GM19328 (cell line): Measurements from ENCODE around the gene GAS5.
"Not testable (repeated sequence)": the region's sequence is repeated elsewhere in the genome, so short reads cannot be mapped to it uniquely, and the experiment has no call there.

Experiments
- ATAC-seq: cut with Tn5 transposase; IDR thresholded peaks from one replicate; pipeline ENCODE4 v1.9.1; 2021; ENCODE audit warnings: mild to moderate bottlenecking, moderate library complexity; ENCODE audit not compliant: unreplicated experiment

GAS5 gene

DNA sequence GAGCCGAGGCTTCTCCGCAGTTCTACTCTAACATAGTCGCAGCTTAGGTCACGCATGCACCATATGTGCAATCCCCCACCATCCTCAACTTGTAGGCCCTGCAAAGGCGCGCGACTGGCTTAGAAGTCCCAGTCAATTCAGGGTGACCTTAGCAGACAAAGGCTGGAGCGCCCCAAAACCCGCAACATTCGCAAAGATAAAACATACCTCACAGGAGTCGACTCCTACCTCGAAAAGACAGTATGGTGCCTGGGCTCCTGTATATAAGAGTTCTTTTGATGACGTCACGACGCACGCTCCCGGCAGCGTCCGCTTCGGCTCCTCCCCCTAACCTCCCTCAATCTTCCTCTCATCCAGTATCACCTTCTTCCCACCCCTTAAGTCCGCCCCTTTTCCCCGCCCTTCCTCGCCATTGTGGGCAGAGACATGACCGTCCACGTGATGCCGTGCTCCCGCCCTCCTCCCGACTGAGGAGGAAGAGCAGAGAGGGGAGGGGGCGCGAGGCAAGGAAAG is at the start of gene GAS5:
Gene GAS5 (minus strand): TSS at position 237 of the 513 bp plus-strand sequence.
- ATAC-seq = peak; percentile 83

DNA sequence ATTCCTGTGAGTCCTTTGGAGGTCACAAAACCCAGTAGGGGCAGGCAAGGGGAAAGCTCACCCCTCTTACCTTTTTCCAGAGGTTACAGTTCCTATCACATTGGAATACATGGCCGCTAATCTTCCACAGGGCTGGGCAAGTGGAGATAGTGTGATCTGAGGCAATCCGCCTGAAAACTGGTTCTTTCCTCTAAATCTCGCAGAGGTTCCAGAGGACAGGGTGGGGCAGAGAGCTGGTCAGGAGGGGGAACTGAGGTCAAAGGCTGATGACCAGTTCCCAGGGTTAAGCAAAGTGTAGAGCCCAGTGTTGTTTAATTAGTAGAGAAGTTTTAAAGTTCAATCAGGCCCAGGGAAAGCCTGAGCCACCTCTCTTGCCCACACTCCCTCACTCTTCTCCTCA is 49.4 kb upstream of the GAS5 start, which contains the start of gene SERPINC1:
Gene SERPINC1 (minus strand): TSS at position 179 of the 400 bp plus-strand sequence. CDS start 68 bp downstream, at position 111.
- ATAC-seq = no peak

- ATAC-seq = no peak
Observed at GRCh38 chr1:173916667-173917066, 48.9 kb upstream of the GAS5 start.

- ATAC-seq = no peak
Observed at GRCh38 chr1:173915596-173915995, 47.8 kb upstream of the GAS5 start.

GRCh38 chr1:173914366-173914871 is 46.6 kb upstream of the GAS5 start:
- ATAC-seq = no peak

DNA sequence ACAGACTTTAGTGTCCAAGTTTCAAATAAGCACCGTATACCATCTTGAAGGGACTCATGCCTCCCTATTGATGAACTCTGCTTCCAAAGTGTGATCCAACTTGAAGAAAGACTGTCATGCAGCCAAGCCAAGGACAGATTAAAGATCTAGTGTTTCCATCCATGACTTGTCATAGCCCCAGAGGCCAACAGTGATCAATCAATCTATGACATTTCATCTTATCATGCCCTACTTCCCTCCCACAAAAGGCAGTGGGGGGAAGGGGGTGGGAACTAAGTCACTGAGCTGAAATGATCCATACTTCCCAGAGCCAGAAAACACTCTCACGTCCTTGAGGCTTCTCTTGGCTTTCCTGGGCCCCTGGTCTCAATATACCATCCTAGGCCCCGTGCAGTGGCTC is 45.3 kb upstream of the GAS5 start:
- ATAC-seq = no peak

DNA sequence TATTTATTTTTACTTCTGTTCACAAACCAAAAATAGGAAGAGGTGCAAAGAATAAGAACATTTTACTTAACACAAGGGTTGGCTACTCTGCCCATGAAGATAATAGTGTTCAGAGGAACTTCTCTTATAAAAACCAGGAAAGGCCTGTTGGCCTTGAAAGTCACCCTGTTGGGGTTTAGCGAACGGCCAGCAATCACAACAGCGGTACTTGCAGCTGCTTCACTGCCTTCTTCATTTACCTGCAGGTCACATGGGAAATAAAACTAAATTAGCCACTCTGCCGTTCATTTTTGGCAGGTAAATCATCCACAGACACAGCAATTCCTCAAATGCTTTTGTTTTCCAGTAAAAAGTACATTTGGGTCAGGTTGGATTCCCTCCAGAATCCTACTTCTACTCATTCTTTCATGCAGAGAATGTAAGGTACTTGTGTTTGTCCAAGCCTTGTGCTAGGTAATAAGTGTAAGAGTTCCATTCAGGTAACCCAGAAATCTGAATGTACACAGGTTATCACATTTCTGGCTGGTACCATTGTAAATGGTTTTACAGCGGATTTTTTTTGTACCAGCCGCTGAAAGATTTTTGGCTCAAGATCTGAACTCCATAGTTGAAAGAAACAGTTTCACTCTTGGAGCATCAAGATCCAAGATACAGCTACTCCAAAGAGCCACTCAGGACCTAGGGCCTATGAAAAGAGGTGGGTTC is 36.2 kb upstream of the GAS5 start:
- no peak for ATAC-seq

- no peak for ATAC-seq
Observed at GRCh38 chr1:173900992-173901391, 33.2 kb upstream of the GAS5 start.

DNA sequence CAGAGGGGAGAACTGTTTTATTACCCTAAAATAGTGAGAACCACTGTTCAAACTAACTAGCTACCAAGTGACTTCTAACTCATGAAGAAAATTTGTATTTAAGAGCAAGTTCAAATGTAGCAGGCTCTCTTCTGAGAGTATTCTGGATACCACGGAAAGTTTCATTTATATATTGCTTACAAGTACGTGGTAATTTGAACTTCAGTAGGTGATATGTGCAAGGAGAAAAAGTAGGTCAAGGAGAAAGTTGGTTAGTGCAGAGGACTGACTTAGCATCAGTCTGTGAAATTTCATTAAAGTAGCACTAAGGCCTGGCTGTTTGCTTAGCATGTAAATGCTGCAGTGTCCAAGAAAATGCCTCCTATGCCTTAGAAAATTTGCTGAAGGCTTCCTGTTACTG is 32.6 kb upstream of the GAS5 start:
- ATAC-seq = no peak

GRCh38 chr1:173894189-173894588 is 26.4 kb upstream of the GAS5 start:
- ATAC-seq = no peak

GRCh38 chr1:173893611-173894010 is 25.8 kb upstream of the GAS5 start:
- no peak for ATAC-seq

GRCh38 chr1:173889885-173890284 is 22.1 kb upstream of the GAS5 start:
- no peak for ATAC-seq

- no peak for ATAC-seq
Observed at GRCh38 chr1:173888749-173889148, 21.0 kb upstream of the GAS5 start.

DNA sequence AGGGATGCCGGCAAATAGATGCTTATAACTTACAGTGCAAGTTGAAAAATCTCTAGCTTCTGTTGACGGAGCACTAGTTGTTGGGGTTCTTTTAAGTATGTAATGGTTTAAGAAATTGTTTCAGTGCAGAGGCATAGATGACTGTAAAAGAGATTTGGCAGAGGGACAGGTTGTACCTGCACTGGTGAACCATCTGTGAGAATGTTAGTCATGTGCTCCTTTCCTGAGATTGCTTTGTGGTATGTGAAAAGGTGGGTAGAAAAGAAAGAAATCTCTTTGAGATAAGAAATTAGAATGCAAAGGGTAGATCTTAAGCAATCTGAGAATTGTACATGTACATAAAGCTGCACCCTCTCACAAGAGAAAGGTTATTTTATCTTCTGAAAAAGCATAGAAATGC is 19.8 kb upstream of the GAS5 start:
- no peak for ATAC-seq

DNA sequence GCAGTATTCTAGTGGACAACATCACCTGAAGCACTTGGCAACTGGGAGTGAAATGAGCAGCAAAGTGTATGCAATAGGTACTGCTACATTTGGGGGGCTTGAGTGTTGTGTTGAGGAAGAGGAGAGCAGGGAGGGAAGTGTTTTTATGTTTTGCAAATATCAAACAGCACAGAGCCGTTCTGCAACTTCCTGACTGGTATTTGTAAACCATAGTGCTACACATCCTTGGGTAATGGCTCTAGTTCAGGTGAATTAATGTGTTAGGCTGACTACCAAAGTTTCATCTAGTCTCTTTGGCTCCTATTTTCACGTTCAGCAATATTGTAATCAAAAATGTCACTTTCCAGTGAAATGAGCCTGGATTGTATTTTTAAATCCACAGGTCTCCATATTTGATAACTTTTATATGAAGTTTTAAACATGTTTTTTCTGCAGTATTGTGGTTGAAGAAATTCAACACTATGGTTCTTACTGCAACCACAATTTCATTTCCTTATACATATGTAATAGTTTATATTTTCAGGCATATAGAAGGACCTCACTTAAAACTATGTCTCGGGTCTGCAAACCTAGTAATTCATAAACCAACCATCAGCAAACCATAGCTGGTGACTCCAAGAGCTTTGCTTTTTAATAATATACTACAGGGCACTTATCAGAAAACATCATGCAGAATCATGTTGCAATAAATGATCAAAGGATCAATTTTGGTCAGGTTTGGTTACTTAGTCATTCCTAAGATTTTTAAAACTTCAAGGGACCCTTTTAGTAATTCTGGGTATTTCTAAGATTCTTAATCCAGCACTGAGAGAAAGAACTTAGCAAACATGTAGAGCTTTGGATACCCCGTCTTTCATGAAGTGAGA is 19.2 kb upstream of the GAS5 start:
- ATAC-seq = no peak

DNA sequence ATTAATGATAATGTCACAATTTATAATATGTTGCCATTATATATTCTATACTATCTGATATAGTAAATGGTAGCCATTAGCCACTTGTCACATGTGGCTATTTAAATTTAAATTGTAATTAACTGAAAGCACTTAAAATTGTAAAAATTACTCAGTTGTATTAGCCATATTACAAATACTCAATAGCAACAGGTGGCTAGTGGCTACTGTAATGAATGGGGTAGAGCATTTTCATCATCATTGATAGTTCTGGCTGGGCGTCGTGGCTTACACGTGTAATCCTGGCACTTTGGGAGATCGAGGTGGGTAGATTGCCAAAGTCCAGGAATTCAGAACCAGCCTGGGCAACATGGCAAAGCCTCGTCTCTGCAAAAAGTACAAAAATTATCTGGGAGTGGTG is 16.9 kb upstream of the GAS5 start:
- no peak for ATAC-seq

DNA sequence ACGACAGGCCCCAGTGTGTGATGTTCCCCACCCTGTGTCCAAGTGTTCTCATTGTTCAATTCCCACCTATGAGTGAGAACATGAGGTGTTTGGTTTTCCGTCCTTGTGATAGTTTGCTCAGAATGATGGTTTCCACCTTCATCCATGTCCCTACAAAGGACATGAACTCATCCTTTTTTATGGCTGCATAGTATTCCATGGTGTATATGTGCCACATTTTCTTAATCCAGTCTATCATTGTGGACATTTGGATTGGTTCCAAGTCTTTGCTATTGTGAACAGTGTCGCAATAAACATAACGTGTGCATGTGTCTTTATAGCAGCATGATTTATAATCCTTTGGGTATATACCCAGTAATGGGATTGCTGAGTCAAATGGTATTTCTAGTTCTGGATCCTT is 13.3 kb upstream of the GAS5 start:
- ATAC-seq = not testable (repeated sequence)

GRCh38 chr1:173878251-173878650 is 10.5 kb upstream of the GAS5 start:
- no peak for ATAC-seq

- ATAC-seq = no peak
Observed at GRCh38 chr1:173876732-173877131, 8.9 kb upstream of the GAS5 start.

GRCh38 chr1:173871500-173871899 is 3.7 kb upstream of the GAS5 start:
- ATAC-seq = no peak

- ATAC-seq = no peak
Observed at GRCh38 chr1:173871091-173871490, 3.3 kb upstream of the GAS5 start.
